Fibroblast of lung (primary cell): ENCODE measurements around the gene HIPK3. TPM values are rescaled to one million over a fixed set of nuclear protein-coding genes. Genes with fewer than 3 reads are reported as not detected.
A peak's percentile ranks its signal among the peaks of the same experiment; 100 is the strongest.

Experiments used
- DNase-seq, 2 donors: peaks; one replicate each; pipeline versions ENCODE4 v3.0.0 to v3.0.0-alpha.2; 2010; ENCODE audit warnings: low read depth in 2 of 2
- H2AFZ ChIP-seq: 2 replicates; pipeline ENCODE4 v1.5.1; 2012; ENCODE audit warnings: low read length, control low read depth, inconsistent platforms
- H3K27ac ChIP-seq: 2 replicates; pipeline ENCODE4 v1.5.1; 2011; ENCODE audit warnings: low read length, control low read depth; ENCODE audit not compliant: insufficient read depth
- H3K27me3 ChIP-seq: 2 replicates; pipeline ENCODE4 v1.5.1; 2011; ENCODE audit warnings: mild to moderate bottlenecking, low read length; ENCODE audit not compliant: control insufficient read depth, insufficient read depth
- H3K36me3 ChIP-seq: 2 replicates; pipeline ENCODE4 v1.5.1; 2011; ENCODE audit warnings: low read length; ENCODE audit not compliant: control insufficient read depth, insufficient read depth
- H3K4me1 ChIP-seq: 2 replicates; pipeline ENCODE4 v1.5.1; 2011; ENCODE audit warnings: low read length; ENCODE audit not compliant: control insufficient read depth, insufficient read depth; ENCODE audit errors: extremely low read depth
- H3K4me2 ChIP-seq: 2 replicates; pipeline ENCODE4 v1.5.1; 2011; ENCODE audit warnings: low read length, control low read depth; ENCODE audit not compliant: insufficient read depth; ENCODE audit errors: extremely low read depth
- H3K4me3 ChIP-seq, 4 experiments: fragments of 200-600 bp in 1 of 4; sonication (generic) in 1 of 4; replicated peaks in 1 of 4; 2 replicates each; pipeline ENCODE4 v1.5.1; 2011 to 2016; ENCODE audit warnings: low read length in 4 of 4, low read depth in 3 of 4, mild to moderate bottlenecking in 3 of 4, control low read depth in 2 of 4, inconsistent platforms in 1 of 4, mixed read lengths in 1 of 4; ENCODE audit not compliant: insufficient read depth in 1 of 4; ENCODE audit errors: control extremely low read depth in 1 of 4
- H3K79me2 ChIP-seq: 2 replicates; pipeline ENCODE4 v1.5.1; 2012; ENCODE audit warnings: mild to moderate bottlenecking, low read length, inconsistent platforms; ENCODE audit not compliant: control insufficient read depth, insufficient read depth
- H3K9ac ChIP-seq: 2 replicates; pipeline ENCODE4 v1.5.1; 2011; ENCODE audit warnings: mild to moderate bottlenecking, low read length, control low read depth; ENCODE audit not compliant: insufficient read depth
- H3K9me3 ChIP-seq: 2 replicates; pipeline ENCODE4 v1.5.1; 2012; ENCODE audit warnings: low read depth, low read length; ENCODE audit not compliant: control insufficient read depth, insufficient read depth
- H4K20me1 ChIP-seq: 2 replicates; pipeline ENCODE4 v1.5.1; 2011; ENCODE audit warnings: low read length; ENCODE audit not compliant: control insufficient read depth, insufficient read depth; ENCODE audit errors: extremely low read depth
- EZH2 ChIP-seq: IDR thresholded peaks from 2 replicates; pipeline ENCODE4 v1.5.1; 2012; ENCODE audit warnings: low read length, control low read depth, mild to moderate bottlenecking; ENCODE audit errors: missing control alignments
- polyA plus RNA-seq, 2 donors: library from polyadenylated mRNA; depleted of rRNA in 1 of 2; stranded (reverse) in 1 of 2; unstranded in 1 of 2; fragments of >200 nt; gene quantifications; 2 replicates each; pipeline ENCODE4 v1.2.1, GENCODE V29; 2011 to 2012; ENCODE audit warnings: missing spikeins in 1 of 2
- total RNA-seq: library from RNA; depleted of rRNA; stranded (reverse); fragments of >200 nt; gene quantifications from 2 replicates; pipeline ENCODE4 v1.2.1, GENCODE V29; 2014
- TF ChIP-seq, protein P1 (sequence below), 2 donors: IDR thresholded peaks in 1 of 2; conservative IDR thresholded peaks in 1 of 2; 1 replicate in 1 of 2; 2 replicates in 1 of 2; pipeline ENCODE4 v1.5.1; 2011 to 2012; ENCODE audit warnings: low read length in 2 of 2, control low read depth in 1 of 2, inconsistent platforms in 1 of 2, low read depth in 1 of 2, mild to moderate bottlenecking in 1 of 2

The HIPK3 gene
- total and polyA plus RNA-seq, 2 donors (not counting 1 experiment from before 2014, with no cell fraction given) = 24.5 to 89.8 TPM

DNA sequence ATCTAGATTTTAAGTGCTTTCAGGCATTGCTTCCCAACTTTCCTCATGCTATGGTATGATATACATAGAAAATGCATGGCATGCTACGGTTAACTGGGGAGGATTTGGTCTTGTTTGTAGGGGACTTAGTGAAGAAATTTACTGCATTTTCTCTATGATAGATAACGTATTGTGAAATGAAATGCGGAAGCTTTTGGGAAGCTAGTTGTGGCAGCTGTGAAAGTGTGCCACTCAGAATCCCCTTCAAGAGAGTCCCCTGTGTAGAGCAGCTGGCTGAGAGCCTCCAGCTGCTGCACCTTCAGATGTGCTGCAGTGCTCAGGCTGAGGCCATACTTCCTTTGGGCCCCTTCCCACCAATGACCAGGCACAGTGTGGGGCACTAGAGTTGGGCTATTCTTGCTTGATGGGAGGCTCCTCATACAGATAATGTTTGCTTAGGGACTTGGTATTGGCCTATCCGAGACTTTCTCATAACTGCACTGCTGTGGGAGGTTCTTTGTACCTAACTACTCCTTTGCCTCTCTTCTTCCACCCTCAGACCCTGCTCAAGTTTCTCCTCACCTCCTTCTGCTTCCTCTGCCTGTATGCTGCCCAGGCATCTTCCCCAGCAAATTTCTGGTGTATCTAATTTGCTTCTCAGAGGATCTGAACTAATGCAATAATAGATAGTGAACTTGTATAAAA lies 67.3 kb downstream of the HIPK3 start:
- H2AFZ ChIP-seq = no peak overlapping the region
- H3K9me3 ChIP-seq = no peaks in the 10 kb centered on the region
- H3K4me1 ChIP-seq = peaks cover 9% of the 10 kb centered on the region
- H3K36me3 ChIP-seq = no peaks in the 10 kb centered on the region
- peaks cover 3% of the 10 kb centered on the region for H4K20me1 ChIP-seq
- TF ChIP-seq, protein P1, sequence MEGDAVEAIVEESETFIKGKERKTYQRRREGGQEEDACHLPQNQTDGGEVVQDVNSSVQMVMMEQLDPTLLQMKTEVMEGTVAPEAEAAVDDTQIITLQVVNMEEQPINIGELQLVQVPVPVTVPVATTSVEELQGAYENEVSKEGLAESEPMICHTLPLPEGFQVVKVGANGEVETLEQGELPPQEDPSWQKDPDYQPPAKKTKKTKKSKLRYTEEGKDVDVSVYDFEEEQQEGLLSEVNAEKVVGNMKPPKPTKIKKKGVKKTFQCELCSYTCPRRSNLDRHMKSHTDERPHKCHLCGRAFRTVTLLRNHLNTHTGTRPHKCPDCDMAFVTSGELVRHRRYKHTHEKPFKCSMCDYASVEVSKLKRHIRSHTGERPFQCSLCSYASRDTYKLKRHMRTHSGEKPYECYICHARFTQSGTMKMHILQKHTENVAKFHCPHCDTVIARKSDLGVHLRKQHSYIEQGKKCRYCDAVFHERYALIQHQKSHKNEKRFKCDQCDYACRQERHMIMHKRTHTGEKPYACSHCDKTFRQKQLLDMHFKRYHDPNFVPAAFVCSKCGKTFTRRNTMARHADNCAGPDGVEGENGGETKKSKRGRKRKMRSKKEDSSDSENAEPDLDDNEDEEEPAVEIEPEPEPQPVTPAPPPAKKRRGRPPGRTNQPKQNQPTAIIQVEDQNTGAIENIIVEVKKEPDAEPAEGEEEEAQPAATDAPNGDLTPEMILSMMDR (conservative IDR thresholded peaks at IDR 0.05 in 1 of 2, IDR thresholded peaks at IDR 0.05 in 1 of 2; ENCODE audit: low read depth in 1 of 2, low read length in 2 of 2) = no peak
- no peak for TF ChIP-seq EZH2
- H3K4me3 ChIP-seq = no peak overlapping the region
- DNase-seq = no peak
- H3K4me2 ChIP-seq = no peak overlapping the region
- H3K27ac ChIP-seq = no peak overlapping the region
- no peak overlapping the region for H3K9ac ChIP-seq
- H3K79me2 ChIP-seq = peaks cover 68% of the 10 kb centered on the region
- H3K27me3 ChIP-seq = no peaks in the 10 kb centered on the region

DNA sequence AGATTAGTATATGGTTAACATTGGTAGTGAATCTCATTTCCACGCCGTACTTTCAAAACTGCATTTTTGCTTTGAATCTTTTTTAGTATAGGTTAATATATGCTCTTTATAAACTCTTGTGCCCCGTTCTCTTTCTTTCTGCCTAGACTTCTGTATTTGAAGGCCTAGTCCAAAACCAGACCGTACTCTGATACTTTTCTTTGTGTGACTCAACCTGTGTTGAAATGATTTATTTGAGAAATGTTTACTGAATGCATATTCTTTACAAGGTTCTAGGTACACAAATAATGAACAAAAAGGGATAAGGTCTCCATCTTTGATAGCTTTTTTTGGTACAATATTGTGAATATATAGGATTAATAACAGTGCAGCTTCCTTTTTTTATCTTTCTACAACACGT lies 68.3 kb downstream of the HIPK3 start:
- H3K9ac ChIP-seq = no peak overlapping the region
- H4K20me1 ChIP-seq = peaks cover 3% of the 10 kb centered on the region
- no peak for DNase-seq
- H3K4me3 ChIP-seq = no peak overlapping the region
- peaks cover 10% of the 10 kb centered on the region for H3K4me1 ChIP-seq
- H3K9me3 ChIP-seq = no peaks in the 10 kb centered on the region
- H3K79me2 ChIP-seq = peaks cover 58% of the 10 kb centered on the region
- H3K27me3 ChIP-seq = no peaks in the 10 kb centered on the region
- H3K27ac ChIP-seq = no peak overlapping the region
- H3K4me2 ChIP-seq = no peak overlapping the region
- H3K36me3 ChIP-seq = no peaks in the 10 kb centered on the region
- H2AFZ ChIP-seq = no peak overlapping the region
- TF ChIP-seq EZH2 = no peak
- TF ChIP-seq, protein P1 (conservative IDR thresholded peaks at IDR 0.05 in 1 of 2, IDR thresholded peaks at IDR 0.05 in 1 of 2; ENCODE audit: low read depth in 1 of 2, low read length in 2 of 2) = no peak

DNA sequence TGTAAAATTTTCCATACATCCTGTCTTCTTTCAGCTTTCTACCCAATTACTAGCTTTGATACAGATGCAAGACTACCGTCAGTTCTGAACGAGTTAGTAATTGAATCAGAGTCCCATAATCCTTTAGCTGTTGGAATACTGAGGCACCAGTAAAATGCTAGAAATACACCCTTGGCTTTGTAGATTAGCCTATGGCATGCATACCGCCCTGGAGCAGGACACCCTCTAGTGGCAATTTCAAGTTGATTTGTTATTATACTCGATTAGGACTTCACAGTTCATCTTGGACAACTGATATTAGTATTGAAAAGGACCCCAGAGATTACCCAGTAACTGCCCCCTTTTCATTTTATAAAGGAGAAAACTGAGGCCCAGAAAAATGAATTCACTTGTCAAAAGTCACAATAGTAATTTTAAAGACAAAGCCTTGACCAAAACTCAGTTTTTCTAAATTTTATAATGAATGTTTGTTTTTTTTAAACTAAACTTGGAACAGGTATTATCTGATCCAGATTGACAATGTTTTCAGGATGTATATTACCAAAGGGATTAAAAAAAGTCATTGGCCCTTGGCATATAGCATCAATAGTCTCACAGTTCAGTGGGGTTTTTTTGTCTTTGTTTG lies 72.6 kb downstream of the HIPK3 start:
- Histone ChIP-seq H3K9me3 (no peaks in the 10 kb centered on the region), H4K20me1 (peaks cover 3% of the 10 kb centered on the region), H3K27ac (no peak overlapping the region), H3K27me3 (no peaks in the 10 kb centered on the region), H3K4me3 (no peak overlapping the region), H2AFZ (no peak overlapping the region), H3K79me2 (peaks cover 37% of the 10 kb centered on the region), H3K36me3 (no peaks in the 10 kb centered on the region), H3K4me2 (no peak overlapping the region), H3K9ac (no peak overlapping the region), H3K4me1 (peaks cover 5% of the 10 kb centered on the region)
- peak; percentile 62 to 81 for DNase-seq
- TF ChIP-seq, protein P1 (conservative IDR thresholded peaks at IDR 0.05 in 1 of 2, IDR thresholded peaks at IDR 0.05 in 1 of 2; ENCODE audit: low read depth in 1 of 2, low read length in 2 of 2) = peak; percentile 67 to 72
- TF ChIP-seq EZH2 = no peak
